Activated T-cell treated with anti-CD3 and anti-CD28 coated beads, Interleukin-2, amount 50 U/mL, for 1 hour (primary cell): Measurements from ENCODE around the gene TBC1D14.
A peak's percentile ranks its signal among the peaks of the same experiment; 100 is the strongest.

Experiments
- DNase-seq: peaks from one replicate; pipeline ENCODE4 v3.0.0-alpha.2; 2020

TBC1D14 gene, protein sequence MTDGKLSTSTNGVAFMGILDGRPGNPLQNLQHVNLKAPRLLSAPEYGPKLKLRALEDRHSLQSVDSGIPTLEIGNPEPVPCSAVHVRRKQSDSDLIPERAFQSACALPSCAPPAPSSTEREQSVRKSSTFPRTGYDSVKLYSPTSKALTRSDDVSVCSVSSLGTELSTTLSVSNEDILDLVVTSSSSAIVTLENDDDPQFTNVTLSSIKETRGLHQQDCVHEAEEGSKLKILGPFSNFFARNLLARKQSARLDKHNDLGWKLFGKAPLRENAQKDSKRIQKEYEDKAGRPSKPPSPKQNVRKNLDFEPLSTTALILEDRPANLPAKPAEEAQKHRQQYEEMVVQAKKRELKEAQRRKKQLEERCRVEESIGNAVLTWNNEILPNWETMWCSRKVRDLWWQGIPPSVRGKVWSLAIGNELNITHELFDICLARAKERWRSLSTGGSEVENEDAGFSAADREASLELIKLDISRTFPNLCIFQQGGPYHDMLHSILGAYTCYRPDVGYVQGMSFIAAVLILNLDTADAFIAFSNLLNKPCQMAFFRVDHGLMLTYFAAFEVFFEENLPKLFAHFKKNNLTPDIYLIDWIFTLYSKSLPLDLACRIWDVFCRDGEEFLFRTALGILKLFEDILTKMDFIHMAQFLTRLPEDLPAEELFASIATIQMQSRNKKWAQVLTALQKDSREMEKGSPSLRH

DNA sequence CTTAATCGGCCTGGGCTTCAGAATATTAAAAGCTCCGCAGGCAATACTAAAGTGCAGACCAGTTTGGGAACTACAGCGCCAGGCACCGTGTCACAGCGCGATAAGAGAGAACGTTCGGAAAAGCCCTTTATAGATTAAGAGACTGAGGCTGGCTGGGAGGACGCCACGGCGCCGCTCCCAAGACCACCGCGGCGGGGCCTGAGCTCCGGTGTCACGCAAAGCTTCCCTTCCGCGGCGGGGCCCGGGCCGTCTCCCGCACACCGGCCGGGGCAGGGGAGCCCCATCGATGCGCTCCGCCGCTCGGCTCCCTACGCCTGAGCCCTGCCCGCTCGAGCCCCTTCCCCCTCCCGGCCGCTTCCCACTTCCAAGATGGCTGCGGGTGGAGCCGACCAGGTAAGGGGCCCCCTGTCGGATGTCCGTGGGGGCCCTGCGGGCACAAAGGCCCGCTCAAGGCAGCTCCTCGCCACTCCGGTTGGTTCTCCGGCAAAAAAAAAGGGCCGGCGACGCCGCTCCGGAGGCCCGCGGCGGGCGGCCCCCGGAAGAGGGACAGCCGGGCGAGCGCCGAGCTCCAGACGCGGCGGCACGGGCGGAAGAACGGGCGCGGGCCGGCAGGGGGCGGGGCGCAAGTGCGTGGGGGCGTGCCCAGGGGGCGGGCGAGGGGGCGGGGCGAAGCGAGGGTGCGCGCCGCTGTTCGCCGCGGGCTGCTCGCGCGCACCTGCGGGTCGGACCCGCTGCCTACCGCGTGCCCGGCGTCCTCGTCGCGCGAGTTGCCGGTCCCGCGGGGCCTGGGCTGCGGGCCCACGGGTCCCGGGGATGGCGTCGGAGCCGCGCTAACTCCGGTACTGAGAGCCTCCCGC, at the start of gene TBC1D14:
Gene TBC1D14, plus strand, starts transcription at position 714 of the 857 bp plus-strand sequence. CDS start 13,564 bp downstream, outside the sequence.
- DNase-seq = peak; percentile 90

DNA sequence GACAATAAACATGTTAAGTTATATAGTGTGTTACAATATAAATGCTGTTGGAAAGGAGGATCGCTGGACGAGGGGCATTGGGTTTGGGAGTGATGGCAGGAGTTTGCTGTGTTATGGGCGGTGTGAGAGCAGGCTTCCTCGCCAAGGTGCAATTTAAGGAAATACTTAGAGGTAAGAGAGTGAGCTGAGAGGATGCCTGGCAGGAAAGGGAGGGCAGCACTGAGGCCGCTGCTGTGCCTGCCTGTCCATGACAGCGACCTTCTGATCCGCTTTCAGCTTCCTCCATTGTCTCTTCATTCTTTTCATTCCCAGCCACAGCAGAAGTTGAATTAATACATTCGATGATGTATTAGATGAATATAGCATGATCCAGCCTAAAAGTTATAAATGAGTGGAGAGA, 41.2 kb upstream of the TBC1D14 start:
- no peak for DNase-seq

DNA sequence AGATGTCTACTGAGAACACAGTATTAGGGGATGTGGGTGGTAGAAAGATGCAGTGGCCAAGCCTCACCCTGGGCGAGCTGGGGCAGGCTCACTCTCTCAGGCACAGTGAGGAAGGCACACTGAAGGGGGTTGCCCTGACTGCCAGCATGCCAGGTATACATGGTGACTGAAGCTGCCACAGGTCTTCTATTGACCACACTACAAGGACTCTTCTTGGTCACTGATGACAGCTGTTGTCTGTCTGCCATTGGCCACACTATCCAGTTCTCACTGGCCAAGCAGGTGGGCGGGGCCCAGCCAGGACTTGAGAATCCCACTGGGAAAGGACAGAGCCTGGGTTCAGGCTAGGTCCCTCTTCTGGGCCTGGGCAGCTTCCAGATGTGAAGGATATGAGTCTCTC, 39.7 kb upstream of the TBC1D14 start:
- DNase-seq = no peak

DNA sequence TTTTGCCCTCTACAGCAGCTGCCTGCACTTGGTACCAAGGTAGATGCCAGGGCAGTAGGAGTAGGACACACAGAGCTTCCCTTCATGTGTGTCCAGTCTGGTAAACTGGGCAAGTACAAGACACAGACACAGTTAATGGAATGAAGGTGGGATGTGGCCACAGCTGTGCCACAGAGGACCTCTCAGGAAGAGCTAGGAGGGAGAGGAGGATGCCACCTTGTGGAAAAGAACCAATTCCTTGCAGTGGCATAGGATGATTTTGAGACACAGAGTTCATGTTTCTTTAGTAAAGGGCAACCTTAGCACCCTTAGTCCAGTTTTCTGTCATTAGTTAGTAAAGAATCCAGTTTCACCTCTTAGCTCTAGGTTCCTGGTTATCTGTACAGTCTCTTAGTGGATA, 36.3 kb upstream of the TBC1D14 start:
- no peak for DNase-seq

DNA sequence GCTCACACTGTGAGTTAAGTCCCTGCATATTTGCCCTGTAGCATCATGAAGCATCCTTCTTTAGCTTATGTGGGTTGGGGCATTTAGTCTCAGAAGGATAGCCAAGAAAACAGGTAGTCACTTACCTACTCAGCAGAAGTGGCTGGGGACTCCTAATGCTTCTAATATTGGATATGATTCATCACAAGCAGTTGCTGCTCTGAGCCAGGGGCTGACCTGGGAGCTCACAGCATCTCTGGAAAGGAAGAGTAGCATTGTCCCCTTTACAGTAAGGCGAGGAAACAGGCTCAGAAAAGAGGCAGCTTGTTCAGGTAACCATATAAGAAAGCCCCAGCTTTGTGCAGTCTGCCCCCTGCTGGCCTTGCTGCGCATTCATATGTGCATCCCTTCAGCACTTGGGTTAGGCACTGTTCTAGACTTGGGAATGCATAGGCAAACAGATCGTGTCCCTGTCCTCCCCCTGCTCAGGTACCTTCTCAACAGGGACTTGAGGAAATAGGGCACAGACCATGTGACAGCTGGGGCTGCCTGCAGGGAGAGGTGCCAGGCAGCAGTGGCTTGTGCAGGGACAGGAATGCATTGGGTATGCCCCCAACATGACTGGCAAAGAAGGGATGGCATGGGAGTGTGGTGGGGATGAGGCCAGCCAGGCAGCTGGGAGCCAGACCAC, 35.7 kb upstream of the TBC1D14 start:
- peak; percentile 82 for DNase-seq

DNA sequence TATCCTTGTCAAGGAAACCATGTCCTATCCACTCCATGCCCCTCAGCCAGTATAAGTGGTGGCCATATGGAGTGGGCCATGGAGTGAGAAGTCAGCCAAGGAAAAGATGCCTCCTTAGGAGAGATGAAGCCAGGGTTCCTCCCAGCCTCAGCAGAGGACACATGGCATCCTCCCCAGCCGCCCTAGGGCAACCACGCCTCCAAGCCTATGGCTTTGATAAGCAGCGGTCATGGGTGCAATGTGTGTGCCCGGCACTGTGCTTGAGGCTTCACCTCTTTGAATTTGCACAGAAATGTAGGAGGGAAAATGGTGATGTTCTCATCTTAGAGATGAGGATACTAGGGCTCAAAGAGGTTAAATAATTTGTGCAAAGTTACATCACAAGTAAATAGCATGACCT, 34.6 kb upstream of the TBC1D14 start:
- no peak for DNase-seq

DNA sequence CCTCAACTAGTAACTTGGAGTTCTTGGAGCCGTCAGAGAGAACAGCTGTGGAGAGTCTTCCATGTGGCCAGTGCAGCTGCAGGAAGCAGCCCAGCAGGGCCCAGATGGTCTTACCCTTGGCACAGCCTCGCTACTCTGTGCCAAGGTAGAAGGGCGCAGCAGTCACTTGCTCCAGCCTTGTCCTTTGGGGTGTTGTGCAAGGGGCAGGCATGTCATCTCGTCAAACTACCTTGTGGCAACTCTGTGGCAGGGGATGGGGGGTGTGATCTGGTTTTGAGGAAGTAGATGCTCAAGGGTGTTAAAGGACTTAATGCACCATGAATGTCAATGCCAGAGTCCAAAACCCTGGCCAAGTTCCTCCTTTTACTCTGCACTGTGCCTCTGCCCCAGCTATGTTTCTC, 34.2 kb upstream of the TBC1D14 start:
- no peak for DNase-seq

DNA sequence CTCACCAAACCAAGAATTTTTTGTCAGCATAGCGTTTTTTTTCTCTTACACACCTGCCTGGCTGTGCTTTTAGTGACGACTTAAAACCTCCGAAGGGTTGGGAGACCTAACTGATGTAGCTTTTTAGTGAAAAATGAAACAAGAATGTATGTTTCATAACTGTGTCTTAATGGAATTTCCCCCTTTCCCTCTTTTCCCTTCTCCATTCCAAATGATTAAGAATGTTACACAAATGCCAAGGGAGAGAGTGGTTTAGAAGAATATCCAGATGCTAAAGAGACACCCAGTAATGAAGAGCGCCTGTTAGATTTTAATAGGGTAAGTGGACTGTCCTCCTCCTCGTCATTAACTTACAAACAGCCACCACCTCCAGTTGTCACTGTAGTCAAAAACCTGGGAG, 33.2 kb upstream of the TBC1D14 start:
- DNase-seq = no peak

DNA sequence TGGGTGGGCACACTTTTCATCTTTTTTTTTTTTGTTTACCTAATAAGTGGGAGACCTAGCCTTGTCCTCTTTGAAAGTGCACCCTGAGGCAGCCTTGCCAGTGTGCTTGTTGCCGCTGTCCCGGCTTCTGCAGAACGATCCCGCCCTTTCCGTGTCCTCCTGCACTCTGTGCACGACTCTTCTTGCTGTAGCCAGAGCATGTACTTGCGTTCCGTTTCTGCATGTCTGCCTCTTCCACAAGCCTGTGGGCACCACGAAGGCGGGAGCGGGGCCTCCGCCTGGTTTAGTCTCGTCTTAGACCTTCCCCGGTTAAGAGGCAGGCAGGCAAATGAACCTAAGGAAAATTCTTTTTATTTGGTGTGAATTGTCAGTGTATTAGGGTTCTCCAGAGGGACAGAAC, 32.6 kb upstream of the TBC1D14 start:
- DNase-seq = no peak

DNA sequence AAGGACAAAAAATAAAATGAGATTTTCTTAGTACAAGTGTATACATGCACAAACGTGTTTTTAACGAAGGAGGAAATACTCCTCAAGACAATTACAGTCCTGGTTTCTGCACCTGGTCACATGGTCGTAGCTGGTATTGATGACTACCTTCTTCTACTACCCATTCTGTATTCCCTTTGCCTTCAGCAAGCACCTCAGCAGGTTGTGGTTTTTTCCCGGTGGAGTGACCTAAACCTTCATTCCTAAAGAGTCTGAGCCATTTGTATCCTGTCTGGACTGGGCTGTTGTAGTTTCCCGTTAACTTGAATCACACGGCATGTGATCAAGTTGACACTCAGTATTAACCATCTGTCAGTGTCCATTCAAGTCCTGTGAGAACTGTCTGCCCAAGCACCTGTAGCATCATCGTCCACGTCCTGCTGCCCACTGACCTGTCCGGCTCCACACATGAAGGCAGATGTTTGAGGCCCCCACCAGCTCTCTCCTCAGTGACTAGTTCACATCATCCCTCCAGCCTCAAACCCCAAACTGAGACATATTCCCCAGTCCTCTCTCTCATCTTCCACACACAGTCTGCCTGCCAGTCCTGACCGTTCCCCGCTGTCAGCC, 31.1 kb upstream of the TBC1D14 start:
- no peak for DNase-seq

DNA sequence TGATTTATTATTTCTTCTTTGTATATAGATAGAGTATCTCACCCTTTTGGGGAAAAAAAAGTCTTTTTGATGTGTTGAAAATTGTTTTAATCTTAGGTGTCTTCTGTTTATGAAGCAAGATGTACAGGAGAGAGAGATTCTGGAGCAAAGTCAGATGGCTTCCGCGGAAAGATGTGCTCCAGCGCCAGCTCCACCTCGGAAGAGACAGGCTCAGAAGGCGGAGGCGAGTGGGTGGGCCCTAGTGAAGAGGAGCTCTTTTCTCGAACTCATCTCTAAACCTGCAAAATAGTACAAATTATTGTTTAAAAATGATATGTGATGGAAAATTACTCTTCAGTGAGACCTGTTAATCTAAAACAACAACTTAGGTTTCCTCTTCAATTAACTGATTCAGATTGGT, 28.9 kb upstream of the TBC1D14 start:
- DNase-seq = no peak

DNA sequence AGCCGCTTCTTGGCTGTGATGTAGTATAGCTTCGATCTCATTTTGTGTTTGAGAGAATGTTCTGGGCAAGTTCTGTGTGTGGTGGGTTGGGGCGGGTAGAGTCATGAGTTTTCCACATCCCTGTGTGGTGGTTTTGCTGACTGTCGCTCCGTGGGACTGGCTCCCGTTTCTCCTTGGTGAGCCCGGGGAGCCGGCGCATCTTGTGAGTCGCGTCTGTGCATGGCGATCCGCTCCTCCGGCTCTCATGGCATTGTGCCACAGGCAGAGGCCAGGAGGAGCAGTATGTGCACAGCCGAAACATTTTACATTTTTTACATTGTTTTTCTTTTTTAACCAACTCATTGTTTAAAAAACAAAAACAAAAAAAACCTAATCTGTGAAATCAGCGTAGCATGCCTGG, 27.7 kb upstream of the TBC1D14 start:
- no peak for DNase-seq

DNA sequence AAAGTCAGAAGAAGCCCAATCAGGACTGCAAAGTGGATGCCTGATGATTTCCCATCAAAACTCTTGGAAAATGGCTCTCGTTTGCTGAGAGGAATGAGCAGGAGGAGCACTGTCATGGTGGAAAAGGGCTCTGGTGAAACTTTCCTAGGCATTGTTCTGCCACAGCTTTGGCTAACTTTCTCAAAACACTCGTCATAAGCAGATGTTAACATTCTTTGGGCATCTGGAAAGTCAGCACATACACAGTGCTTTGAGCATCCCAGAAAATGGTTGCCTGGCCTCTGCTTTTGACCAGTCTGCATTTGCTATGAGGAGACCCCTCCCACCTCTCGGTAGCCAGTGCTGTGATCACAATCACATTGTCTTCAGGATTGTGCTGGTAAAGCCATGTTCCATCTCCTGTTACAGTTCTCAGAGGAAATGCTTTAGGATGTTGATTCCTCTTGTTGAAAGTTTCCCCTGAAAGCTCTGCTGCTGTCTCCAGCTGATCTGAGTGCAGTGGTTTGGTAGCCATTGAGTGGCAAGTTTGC, 25.2 kb upstream of the TBC1D14 start:
- DNase-seq = no peak

DNA sequence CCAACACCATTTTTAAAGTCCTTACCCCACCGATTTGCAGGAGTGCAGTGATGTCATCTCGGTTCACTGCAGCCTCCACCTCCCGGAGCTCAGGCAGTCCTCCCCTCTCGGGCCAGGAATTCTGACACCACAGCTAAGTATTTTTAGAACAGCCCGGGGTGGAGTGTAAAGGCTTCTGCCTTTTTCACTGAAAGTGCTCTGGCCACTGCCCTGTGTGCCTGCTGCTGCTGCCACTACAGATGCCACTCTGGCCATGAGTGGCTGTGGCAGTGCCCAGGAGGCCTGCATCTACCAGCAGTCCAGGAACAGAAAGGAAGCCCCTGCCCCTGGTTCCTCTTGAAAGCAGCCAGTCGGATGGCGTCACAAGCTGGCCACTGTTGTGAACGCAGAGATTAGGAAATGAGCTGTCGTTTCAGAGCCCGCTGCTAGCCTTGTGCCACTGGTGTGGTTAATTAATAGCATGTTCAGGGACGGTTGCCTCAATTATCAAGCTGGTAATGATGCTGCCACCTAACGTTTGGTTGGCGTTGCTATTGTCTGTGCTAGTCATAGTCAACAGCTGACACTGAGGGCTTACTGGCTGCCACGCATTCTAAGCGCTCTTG, 23.6 kb upstream of the TBC1D14 start:
- no peak for DNase-seq

DNA sequence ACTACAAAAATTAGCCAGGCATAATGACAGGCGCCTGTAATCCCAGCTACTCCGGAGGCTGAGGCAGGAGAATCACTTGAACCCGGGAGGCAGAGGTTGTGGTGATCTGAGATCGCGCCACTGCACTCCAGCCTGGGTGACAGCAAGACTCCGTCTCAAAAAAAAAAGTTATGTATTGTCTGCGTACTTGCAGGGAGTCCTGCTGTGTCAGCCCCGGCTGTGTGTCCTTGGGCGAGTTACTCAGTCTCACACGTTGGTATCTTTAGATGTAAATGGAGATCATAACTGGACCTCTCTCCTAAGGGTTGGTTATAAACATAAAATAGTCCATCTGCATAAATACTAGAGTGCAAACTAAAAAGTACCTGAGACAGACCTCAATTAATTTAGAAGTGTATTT, 22.7 kb upstream of the TBC1D14 start:
- no peak for DNase-seq

DNA sequence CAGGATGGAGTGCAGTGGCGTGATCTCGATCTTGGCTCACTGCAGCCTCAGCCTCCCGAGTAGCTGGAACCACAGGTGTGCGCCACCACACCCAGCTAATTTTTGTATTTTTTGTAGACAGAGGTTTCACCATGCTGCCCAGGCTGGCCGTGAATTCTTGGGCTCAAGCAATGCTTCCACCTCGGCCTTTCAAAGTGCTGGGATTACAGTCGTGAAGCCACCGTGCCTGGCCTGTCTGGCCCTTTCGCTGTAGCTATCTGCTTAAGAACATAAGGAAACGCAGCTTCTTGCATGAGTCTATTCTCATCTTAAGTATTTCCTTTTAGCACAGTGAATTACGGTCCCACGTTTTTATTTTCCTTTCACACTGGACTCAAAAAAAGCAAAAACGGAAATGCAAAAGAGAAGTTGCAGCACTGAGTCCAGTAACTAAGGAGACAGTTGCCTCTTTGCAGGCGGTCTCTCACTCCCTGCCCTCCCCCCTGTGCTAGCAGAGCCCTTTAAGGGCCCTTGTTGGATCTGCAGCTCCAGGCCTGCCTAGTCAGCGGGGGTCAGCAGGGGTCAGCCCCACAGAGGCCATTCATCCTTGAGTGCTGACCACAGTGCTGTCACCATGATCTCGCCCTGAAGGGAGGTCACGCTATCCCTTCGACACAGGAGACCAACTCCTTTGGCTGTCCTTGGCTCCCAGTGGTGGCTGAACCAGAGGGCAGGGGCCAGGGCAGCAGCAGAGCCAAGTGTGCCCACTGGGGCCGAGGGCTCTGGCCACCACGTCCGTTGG, 21.8 kb upstream of the TBC1D14 start:
- no peak for DNase-seq

DNA sequence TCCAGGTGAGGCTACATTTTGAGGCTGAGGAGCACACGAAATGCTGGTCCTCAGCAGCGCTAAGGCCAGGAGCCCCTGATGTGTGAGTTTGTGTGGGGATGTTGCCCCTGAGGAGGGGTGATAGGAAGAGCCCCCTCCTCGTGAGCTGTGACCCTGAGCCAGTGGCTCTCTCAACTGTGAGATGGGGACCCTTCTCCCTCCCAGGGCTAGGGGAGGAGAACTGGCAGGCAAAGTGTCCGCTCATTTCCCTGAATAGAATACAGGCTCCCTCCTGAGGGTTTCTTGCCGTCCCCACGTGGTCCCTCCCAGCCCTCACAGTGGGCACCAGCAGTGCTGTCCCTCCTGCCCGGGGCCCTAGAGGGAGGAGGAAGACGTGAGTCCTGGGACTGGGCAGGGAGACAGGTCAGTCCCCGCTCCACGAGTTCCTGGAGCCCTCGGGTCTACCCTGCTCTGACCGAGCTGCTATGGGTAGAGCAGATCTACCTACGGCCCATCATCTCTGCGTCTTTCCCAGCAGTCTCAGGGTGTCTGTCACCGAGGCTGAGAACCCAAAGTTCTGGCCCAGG, 21.0 kb upstream of the TBC1D14 start:
- no peak for DNase-seq

DNA sequence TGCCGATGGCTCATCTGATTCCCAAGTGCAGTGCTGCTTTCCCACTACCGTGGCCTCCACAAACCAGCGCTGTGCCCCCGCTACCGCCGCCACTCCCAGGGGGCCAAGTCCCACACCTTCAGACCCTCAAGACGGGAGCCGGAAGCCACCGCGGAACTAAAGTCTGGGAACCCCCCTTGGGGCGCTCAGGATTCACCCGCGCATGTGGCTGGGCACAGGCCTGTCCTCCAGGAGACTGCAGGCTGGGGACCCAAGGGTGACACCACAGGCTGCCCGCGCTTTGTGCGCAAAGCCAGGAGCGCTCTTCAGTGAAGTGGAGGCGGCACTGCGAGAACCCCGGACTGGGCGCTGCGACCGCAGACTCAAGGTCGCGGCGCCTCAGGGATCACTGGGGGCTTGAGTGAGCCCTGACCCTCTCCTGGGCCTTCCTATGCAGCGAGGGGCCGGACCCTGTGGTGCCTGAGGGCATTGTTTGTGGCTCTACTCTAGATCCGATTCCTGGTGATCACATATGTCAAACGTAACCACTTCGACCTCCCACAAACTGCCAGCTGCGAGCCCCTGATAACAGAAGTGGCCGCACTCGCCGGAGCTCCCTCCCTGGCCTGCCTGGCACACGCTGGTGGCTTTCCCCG, 20.4 kb upstream of the TBC1D14 start:
- DNase-seq = no peak

DNA sequence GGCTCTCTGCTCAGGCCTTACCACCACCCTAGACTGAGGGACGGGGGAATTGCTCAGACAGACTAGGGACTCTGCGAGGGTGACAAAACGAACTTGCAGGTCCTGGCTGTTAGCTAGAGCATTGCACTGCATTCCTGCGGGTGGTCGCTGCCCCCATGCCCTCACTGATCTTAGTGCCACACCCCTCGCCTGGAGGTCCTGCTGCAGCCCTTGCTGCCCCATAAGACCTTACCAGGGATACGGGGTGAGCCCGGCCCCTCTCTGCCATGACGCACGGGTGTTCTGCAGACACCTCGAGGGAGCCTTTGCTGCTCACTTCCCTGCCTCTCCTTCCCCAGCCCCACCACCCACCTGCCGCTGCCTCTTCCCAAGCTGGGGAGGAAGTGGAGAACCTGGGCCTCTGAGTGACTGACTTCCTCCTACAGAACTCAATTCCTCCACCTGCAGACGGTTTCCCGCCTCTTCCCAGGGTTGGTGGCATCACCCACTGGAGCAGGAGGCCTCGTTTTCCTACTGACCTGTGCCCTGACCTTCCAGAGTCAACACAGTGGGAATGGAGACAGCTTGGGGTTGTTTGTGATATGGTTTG, 19.8 kb upstream of the TBC1D14 start:
- no peak for DNase-seq

DNA sequence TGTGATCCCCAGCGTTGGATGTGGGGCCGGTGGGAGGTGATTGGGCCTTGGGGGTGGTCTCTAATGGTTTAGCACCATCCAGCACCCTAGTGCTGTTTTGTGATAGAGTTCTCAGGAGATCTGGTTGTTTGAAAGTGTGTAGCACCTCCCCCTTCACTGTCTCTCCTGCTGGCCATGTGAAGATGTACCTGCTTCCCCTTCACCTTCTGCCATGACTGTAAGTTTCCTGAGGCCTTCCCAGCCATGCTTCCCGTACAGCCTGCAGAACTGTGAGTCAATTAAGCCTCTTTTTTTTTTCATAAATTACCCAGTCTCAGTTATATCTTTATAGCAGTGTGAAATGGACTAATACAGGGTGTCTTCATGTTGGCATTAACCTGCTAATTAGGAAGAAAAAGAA, 19.3 kb upstream of the TBC1D14 start:
- DNase-seq = no peak
